ENCODE measurements around the gene COL27A1. TPM values are rescaled to one million over a fixed set of nuclear protein-coding genes. Genes with fewer than 3 reads are reported as not detected.

The COL27A1 gene
- total RNA-seq, 1 donor from 2014 or later: 0.33 TPM

- H3K4me1 Mint-ChIP-seq: no peaks in the 10 kb centered on the region
- H3K27ac Mint-ChIP-seq: no peak overlapping the region
These were observed 127.6 kb downstream of the COL27A1 start for GRCh38 chr9:114282926-114283325.

GRCh38 chr9:114283551-114284111 lies 128.3 kb downstream of the COL27A1 start:
- TF ChIP-seq CTCF (IDR thresholded peaks at IDR 0.05): no peak
- ATAC-seq (ENCODE audit: low read depth) (no peak), DNase-seq (no peak)
- Mint-ChIP-seq H3K36me3 (ENCODE audit: low read depth) (no peaks in the 10 kb centered on the region), H3K4me3 (no peak overlapping the region), H3K27me3 (peaks cover 1% of the 10 kb centered on the region), H3K4me1 (no peaks in the 10 kb centered on the region), H3K9me3 (no peaks in the 10 kb centered on the region), H3K27ac (no peak overlapping the region)
- ChIA-PET CTCF (interaction anchor here (0.5 kb wide), 1 partner anchor 39 kb away, joined by 3 read pairs; no protein-coding TSS in a partner anchor), POLR2A (no interaction called here)
- intact Hi-C loops (cut with micrococcal nuclease): no loop called here

More at GRCh38 chr9:114282926-114283325, 127.6 kb downstream of the COL27A1 start:
- no peaks in the 10 kb centered on the region for H3K36me3 Mint-ChIP-seq (ENCODE audit: low read depth)
- H3K4me3 Mint-ChIP-seq: no peak overlapping the region
- no peak for DNase-seq
- no peak for TF ChIP-seq CTCF (IDR thresholded peaks at IDR 0.05)
- no peak for ATAC-seq (ENCODE audit: low read depth)
- no peaks in the 10 kb centered on the region for H3K9me3 Mint-ChIP-seq
- POLR2A ChIA-PET: no interaction called here
- intact Hi-C loops (cut with micrococcal nuclease): no loop called here
- CTCF ChIA-PET: interaction anchor here (0.8 kb wide), 1 partner anchor 8 kb away, joined by 3 read pairs; no protein-coding TSS in a partner anchor
- peaks cover 1% of the 10 kb centered on the region for H3K27me3 Mint-ChIP-seq

DNA sequence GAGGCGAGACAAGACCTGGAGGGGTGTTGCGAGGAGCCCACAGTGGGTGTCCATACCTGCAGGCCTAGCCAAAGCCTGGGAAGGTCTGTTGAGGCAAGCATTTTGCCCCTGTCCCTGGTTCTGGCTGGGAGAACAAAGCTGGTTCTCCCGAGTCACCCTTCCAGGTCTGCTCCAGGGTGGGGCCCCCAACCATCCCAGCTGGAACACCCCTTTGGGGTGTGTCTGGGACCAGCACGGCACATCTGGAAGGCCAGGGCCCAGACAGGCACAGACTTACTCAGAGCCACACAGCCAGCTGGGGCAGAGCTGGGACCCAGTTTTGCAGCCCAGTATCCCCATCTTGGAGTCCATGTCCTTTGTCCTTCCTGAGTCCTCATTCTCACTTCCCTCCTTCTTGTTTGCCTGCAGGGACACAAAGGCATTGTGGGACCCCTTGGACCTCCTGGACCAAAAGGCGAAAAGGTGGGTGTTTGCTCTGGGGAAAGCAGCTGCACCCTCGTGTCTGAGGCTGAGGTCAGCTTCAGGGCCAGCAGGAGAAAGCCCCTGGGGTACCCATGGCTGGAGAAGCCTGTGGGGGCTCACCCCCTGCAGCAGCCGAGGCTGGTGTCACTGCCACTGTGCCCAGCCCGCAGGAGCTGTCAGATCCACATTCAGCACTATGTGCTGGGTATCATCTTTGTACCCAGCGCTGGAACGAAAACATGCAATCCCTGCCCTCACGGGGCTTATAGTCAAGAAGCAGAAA lies 129.2 kb downstream of the COL27A1 start:
- POLR2A ChIA-PET: no interaction called here
- no peak for TF ChIP-seq CTCF (IDR thresholded peaks at IDR 0.05)
- ATAC-seq (ENCODE audit: low read depth): no peak
- DNase-seq: no peak
- CTCF ChIA-PET: interaction anchor here (0.5 kb wide), 1 partner anchor 144 kb away, joined by 3 read pairs; no protein-coding TSS in a partner anchor
- intact Hi-C loops (cut with micrococcal nuclease): no loop called here
- Mint-ChIP-seq H3K9me3 (no peaks in the 10 kb centered on the region), H3K36me3 (ENCODE audit: low read depth) (no peaks in the 10 kb centered on the region), H3K27ac (no peak overlapping the region), H3K4me3 (no peak overlapping the region), H3K4me1 (no peaks in the 10 kb centered on the region), H3K27me3 (peaks cover 1% of the 10 kb centered on the region)

GRCh38 chr9:114285166-114285867 lies 130.0 kb downstream of the COL27A1 start:
- Mint-ChIP-seq H3K9me3 (no peaks in the 10 kb centered on the region), H3K4me3 (no peak overlapping the region), H3K36me3 (ENCODE audit: low read depth) (no peaks in the 10 kb centered on the region), H3K4me1 (no peaks in the 10 kb centered on the region), H3K27ac (no peak overlapping the region), H3K27me3 (peaks cover 1% of the 10 kb centered on the region)
- ChIA-PET POLR2A (no interaction called here), CTCF (interaction anchor here (0.8 kb wide), 1 partner anchor 203 kb away, joined by 3 read pairs; no protein-coding TSS in a partner anchor)
- no peak for ATAC-seq (ENCODE audit: low read depth)
- intact Hi-C loops (cut with micrococcal nuclease): no loop called here
- no peak for TF ChIP-seq CTCF (IDR thresholded peaks at IDR 0.05)
- no peak for DNase-seq

- Mint-ChIP-seq H3K4me3 (no peak overlapping the region), H3K27me3 (peaks cover 4% of the 10 kb centered on the region), H3K4me1 (peaks cover 2% of the 10 kb centered on the region), H3K27ac (no peak overlapping the region), H3K36me3 (ENCODE audit: low read depth) (no peaks in the 10 kb centered on the region), H3K9me3 (no peaks in the 10 kb centered on the region)
- no peak for TF ChIP-seq CTCF (IDR thresholded peaks at IDR 0.05)
- intact Hi-C loops (cut with micrococcal nuclease): no loop called here
- DNase-seq (no peak), ATAC-seq (ENCODE audit: low read depth) (no peak)
- ChIA-PET POLR2A (no interaction called here), CTCF (interaction anchor here (0.8 kb wide), 1 partner anchor 204 kb away, joined by 3 read pairs; no protein-coding TSS in a partner anchor)
These were observed 130.9 kb downstream of the COL27A1 start for GRCh38 chr9:114286146-114286679.

All from activated B cell treated with CpG ODN at 0.5 μM for 24 hours (primary cell).